ENCODE measurements around the gene GRB10. TPM values are rescaled to one million over a fixed set of nuclear protein-coding genes. Genes with fewer than 3 reads are reported as not detected.

Gene GRB10
- total and polyA plus RNA-seq, 4 experiments from 2014 or later = 0.83 to 7.7 (median 5.0) TPM

DNA sequence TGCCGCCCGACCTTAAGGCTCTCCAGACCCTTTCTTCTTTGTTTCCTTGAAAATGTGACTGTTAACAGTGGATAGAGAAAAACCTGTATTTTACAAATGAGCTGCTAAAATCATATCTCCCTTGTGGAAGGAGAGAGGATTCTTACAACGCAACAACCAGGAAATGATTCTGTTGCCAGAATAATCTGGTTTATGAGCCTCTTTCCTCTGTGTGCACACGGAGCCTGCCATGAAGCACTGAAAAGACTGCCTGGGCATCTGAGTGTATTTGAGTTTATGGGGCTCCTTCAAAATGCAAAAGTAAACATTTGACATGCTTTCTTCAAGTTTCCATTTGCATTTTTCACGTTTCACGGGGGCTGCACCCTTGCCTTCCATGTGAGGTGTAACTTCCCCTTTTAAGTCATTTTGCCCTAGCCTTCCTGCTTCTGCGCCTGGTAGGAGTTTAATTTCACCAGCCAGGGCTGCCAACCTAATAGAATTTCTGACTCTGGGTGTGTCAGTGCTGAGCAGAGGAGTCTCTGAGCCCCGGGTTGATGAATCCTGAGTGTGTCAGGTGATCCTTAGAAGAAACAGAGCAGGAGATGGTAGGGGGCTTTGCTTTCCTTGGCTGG, 101.2 kb downstream of the GRB10 start:
- H3K27me3 Mint-ChIP-seq = peaks cover 0 to 3% of the 10 kb centered on the region in 2 donors
- H3K27ac Mint-ChIP-seq = no peak overlapping the region
- no peaks in the 10 kb centered on the region for H3K4me1 ChIP-seq (ENCODE audit: insufficient read depth, low read length)
- H3K36me3 ChIP-seq (ENCODE audit: insufficient read depth, low read length) = no peaks in the 10 kb centered on the region
- peaks cover 0 to 3% (median under 1%) of the 10 kb centered on the region in 4 donors for H3K4me1 Mint-ChIP-seq
- no peaks in the 10 kb centered on the region for H3K36me3 Mint-ChIP-seq
- no peak overlapping the region for H3K4me3 Mint-ChIP-seq
- DNase-seq = no peak
- H3K9me3 Mint-ChIP-seq = peaks cover 0 to 2% (median 0%) of the 10 kb centered on the region in 8 donors
- CTCF ChIA-PET (ENCODE audit: partially characterized antibody) = interaction anchor here (0.8 to 9.7 kb wide), 6 partner anchors 10 to 589 kb away, joined by 3 to 174 read pairs (median 22); partner anchors contain the start of gene ZPBP
- no peaks in the 10 kb centered on the region for H3K9me3 ChIP-seq (ENCODE audit: control insufficient read depth in 1 of 2, low read length in 2 of 2)
- no peak overlapping the region for H3K4me3 ChIP-seq (ENCODE audit: low read length in 2 of 2)
- intact Hi-C loops (cut with micrococcal nuclease) = no loop called here
- no peak overlapping the region for H3K27ac ChIP-seq (ENCODE audit: low read depth, low read length)
- H3K27me3 ChIP-seq (ENCODE audit: insufficient read depth, low read length) = no peaks in the 10 kb centered on the region
- POLR2A ChIA-PET (ENCODE audit: partially characterized antibody) = no interaction called here

DNA sequence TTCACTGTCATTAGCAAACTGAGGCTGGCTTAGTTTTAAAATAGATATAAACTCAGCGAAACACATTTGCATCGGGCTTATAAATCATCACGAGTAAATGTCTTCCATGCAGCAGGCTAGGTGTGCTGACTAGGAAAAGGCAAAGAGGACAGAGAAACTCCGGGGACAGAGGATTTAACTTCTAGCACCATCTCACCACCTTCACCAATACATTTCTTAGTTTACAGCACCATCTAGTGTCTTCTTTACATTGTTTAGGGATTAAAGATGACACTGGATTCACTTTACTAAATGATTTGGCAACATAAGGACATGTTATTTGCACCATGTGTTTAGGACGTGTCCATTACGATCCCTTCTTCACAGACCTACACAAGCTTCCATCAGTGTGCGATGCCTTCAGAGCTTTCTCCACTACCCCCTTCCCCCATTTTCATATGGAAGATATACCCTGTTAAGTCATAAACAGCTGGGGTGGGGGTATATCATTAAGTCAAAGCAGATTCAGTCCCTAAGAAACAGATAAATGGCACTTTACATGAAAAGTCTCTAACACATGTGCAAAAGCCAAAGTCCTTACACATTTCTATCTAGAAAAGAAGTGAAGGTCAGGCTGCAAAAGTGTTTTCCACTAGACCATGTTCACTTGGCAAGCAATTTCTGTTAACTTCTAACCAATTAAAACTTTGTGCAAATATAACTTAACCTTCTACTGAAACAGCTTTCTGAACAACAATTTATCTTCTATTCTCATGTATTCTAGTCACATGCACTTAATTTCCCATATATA, 103.3 kb downstream of the GRB10 start:
- no peak overlapping the region for H3K27ac ChIP-seq (ENCODE audit: low read depth, low read length)
- ChIA-PET POLR2A (ENCODE audit: partially characterized antibody) (interaction anchor here (1.0 kb wide), 1 partner anchor 19 kb away, joined by 5 read pairs; no protein-coding TSS in a partner anchor), CTCF (ENCODE audit: partially characterized antibody) (interaction anchor here (0.6 to 9.7 kb wide), 31 partner anchors 8 to 613 kb away, joined by 3 to 174 read pairs (median 4); partner anchors contain the start of gene ZPBP)
- no peaks in the 10 kb centered on the region for H3K27me3 ChIP-seq (ENCODE audit: insufficient read depth, low read length)
- H3K9me3 Mint-ChIP-seq = peaks cover 0 to 2% (median 0%) of the 10 kb centered on the region in 8 donors
- H3K36me3 ChIP-seq (ENCODE audit: insufficient read depth, low read length) = no peaks in the 10 kb centered on the region
- H3K27ac Mint-ChIP-seq = no peak overlapping the region
- DNase-seq = peak in 4 of 5 donors; percentile 51 to 64 (median 58)
- H3K4me3 Mint-ChIP-seq = no peak overlapping the region
- no peaks in the 10 kb centered on the region for H3K9me3 ChIP-seq (ENCODE audit: control insufficient read depth in 1 of 2, low read length in 2 of 2)
- H3K4me3 ChIP-seq (ENCODE audit: low read length in 2 of 2) = no peak overlapping the region
- H3K4me1 Mint-ChIP-seq = peaks cover 0 to 3% (median under 1%) of the 10 kb centered on the region in 4 donors
- peaks cover 0 to under 1% of the 10 kb centered on the region in 2 donors for H3K27me3 Mint-ChIP-seq
- no peaks in the 10 kb centered on the region for H3K4me1 ChIP-seq (ENCODE audit: insufficient read depth, low read length)
- intact Hi-C loops (cut with micrococcal nuclease) = loop anchor here (1.0 to 2.0 kb wide), 6 partner anchors 47 to 587 kb away; no protein-coding TSS in a partner anchor
- no peaks in the 10 kb centered on the region for H3K36me3 Mint-ChIP-seq

DNA sequence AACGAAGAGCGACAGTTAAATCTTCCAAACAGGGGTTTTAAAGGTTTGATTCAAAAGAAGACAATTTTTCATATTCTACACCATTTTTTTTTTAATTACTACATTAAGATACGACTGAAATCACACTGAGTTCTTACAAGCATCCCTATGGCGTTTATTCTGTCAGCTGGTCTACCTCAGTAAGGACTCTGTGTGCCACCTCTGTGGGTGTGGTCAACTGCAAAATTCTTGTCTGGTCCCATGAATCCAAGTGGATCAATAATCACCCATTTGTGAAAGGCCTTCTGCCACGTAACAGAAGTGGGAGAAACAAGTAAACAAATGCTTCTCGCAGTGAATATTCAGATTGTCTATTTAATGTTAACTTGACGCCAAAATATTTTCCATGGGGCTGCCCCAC, 104.1 kb downstream of the GRB10 start:
- no peak for DNase-seq
- POLR2A ChIA-PET (ENCODE audit: partially characterized antibody) = no interaction called here
- Histone ChIP-seq H3K4me1 (ENCODE audit: insufficient read depth, low read length) (no peaks in the 10 kb centered on the region), H3K9me3 (ENCODE audit: control insufficient read depth in 1 of 2, low read length in 2 of 2) (no peaks in the 10 kb centered on the region), H3K36me3 (ENCODE audit: insufficient read depth, low read length) (no peaks in the 10 kb centered on the region), H3K27me3 (ENCODE audit: insufficient read depth, low read length) (no peaks in the 10 kb centered on the region), H3K27ac (ENCODE audit: low read depth, low read length) (no peak overlapping the region), H3K4me3 (ENCODE audit: low read length in 2 of 2) (no peak overlapping the region)
- Mint-ChIP-seq H3K4me1 (peaks cover 0 to 3% (median under 1%) of the 10 kb centered on the region in 4 donors), H3K9me3 (peaks cover 0 to 2% (median 0%) of the 10 kb centered on the region in 8 donors), H3K4me3 (no peak overlapping the region), H3K27ac (no peak overlapping the region), H3K36me3 (peaks cover 0 to 2% of the 10 kb centered on the region in 2 donors), H3K27me3 (no peaks in the 10 kb centered on the region)
- CTCF ChIA-PET (ENCODE audit: partially characterized antibody) = interaction anchor here (0.7 to 9.7 kb wide), 17 partner anchors 11 to 586 kb away, joined by 3 to 174 read pairs (median 7); partner anchors contain the start of gene ZPBP
- intact Hi-C loops (cut with micrococcal nuclease) = loop anchor here (2.0 kb wide), 3 partner anchors 46 to 260 kb away; no protein-coding TSS in a partner anchor

- Histone ChIP-seq H3K36me3 (ENCODE audit: insufficient read depth, low read length) (no peaks in the 10 kb centered on the region), H3K9me3 (ENCODE audit: control insufficient read depth in 1 of 2, low read length in 2 of 2) (no peaks in the 10 kb centered on the region), H3K4me1 (ENCODE audit: insufficient read depth, low read length) (no peaks in the 10 kb centered on the region), H3K27ac (ENCODE audit: low read depth, low read length) (no peak overlapping the region), H3K27me3 (ENCODE audit: insufficient read depth, low read length) (no peaks in the 10 kb centered on the region), H3K4me3 (ENCODE audit: low read length in 2 of 2) (no peak overlapping the region)
- POLR2A ChIA-PET (ENCODE audit: partially characterized antibody) = no interaction called here
- Mint-ChIP-seq H3K4me3 (no peak overlapping the region), H3K4me1 (peaks cover 0 to 3% (median under 1%) of the 10 kb centered on the region in 4 donors), H3K27ac (no peak overlapping the region), H3K36me3 (peaks cover 0 to 6% of the 10 kb centered on the region in 2 donors), H3K27me3 (no peaks in the 10 kb centered on the region), H3K9me3 (no peaks in the 10 kb centered on the region)
- DNase-seq = no peak
- CTCF ChIA-PET (ENCODE audit: partially characterized antibody) = interaction anchor here (1.0 to 9.7 kb wide), 9 partner anchors 15 to 585 kb away, joined by 3 to 174 read pairs (median 7); partner anchors contain the start of gene ZPBP
- intact Hi-C loops (cut with micrococcal nuclease) = no loop called here
Measured at GRCh38 chr7:50677638-50677996, 105.1 kb downstream of the GRB10 start.

- Histone ChIP-seq H3K4me3 (ENCODE audit: low read length in 2 of 2) (no peak overlapping the region), H3K27ac (ENCODE audit: low read depth, low read length) (no peak overlapping the region), H3K4me1 (ENCODE audit: insufficient read depth, low read length) (no peaks in the 10 kb centered on the region), H3K36me3 (ENCODE audit: insufficient read depth, low read length) (no peaks in the 10 kb centered on the region), H3K9me3 (ENCODE audit: control insufficient read depth in 1 of 2, low read length in 2 of 2) (no peaks in the 10 kb centered on the region), H3K27me3 (ENCODE audit: insufficient read depth, low read length) (no peaks in the 10 kb centered on the region)
- DNase-seq = no peak
- POLR2A ChIA-PET (ENCODE audit: partially characterized antibody) = no interaction called here
- intact Hi-C loops (cut with micrococcal nuclease) = no loop called here
- CTCF ChIA-PET (ENCODE audit: partially characterized antibody) = interaction anchor here (1.4 to 9.7 kb wide), 11 partner anchors 11 to 585 kb away, joined by 3 to 174 read pairs (median 5); partner anchors contain the start of gene ZPBP
- no peaks in the 10 kb centered on the region for H3K9me3 Mint-ChIP-seq
- peaks cover 0 to 3% (median under 1%) of the 10 kb centered on the region in 4 donors for H3K4me1 Mint-ChIP-seq
- no peak overlapping the region for H3K4me3 Mint-ChIP-seq
- H3K27ac Mint-ChIP-seq = peak overlapping the region in 1 of 7 donors; percentile 6
- peaks cover 0 to 6% of the 10 kb centered on the region in 2 donors for H3K36me3 Mint-ChIP-seq
- no peaks in the 10 kb centered on the region for H3K27me3 Mint-ChIP-seq
Measured at GRCh38 chr7:50676740-50677637, 105.7 kb downstream of the GRB10 start.

DNA sequence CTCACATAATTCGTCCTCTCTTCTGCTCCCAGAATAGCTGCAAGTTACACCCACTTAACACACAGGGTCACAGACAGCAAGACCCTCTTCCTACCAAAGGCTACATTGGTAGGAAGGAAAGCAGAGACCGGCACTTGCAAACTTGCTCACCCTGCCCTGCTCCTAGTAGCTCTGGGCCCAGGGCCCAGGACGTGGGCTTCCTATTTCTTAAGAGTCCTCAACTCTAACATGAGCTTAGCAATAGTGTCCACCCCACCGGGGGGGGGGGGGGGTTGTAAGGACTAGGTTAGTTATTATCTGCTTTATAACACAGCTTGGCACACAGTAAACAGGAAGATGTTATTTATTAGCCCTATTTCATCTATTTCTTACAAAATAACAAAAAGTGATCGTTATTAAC, 106.6 kb downstream of the GRB10 start:
- H3K27ac ChIP-seq (ENCODE audit: low read depth, low read length) = no peak overlapping the region
- ChIA-PET CTCF (ENCODE audit: partially characterized antibody) (interaction anchor here (0.7 to 9.7 kb wide), 10 partner anchors 10 to 584 kb away, joined by 3 to 174 read pairs (median 4); partner anchors contain the start of gene ZPBP), POLR2A (ENCODE audit: partially characterized antibody) (no interaction called here)
- DNase-seq = no peak
- intact Hi-C loops (cut with micrococcal nuclease) = no loop called here
- H3K36me3 ChIP-seq (ENCODE audit: insufficient read depth, low read length) = no peaks in the 10 kb centered on the region
- H3K27me3 ChIP-seq (ENCODE audit: insufficient read depth, low read length) = no peaks in the 10 kb centered on the region
- H3K4me1 ChIP-seq (ENCODE audit: insufficient read depth, low read length) = no peaks in the 10 kb centered on the region
- Mint-ChIP-seq H3K36me3 (peaks cover 0 to 6% of the 10 kb centered on the region in 2 donors), H3K4me1 (peaks cover 0 to 3% (median under 1%) of the 10 kb centered on the region in 4 donors), H3K27me3 (no peaks in the 10 kb centered on the region), H3K9me3 (no peaks in the 10 kb centered on the region), H3K27ac (no peak overlapping the region), H3K4me3 (no peak overlapping the region)
- no peaks in the 10 kb centered on the region for H3K9me3 ChIP-seq (ENCODE audit: control insufficient read depth in 1 of 2, low read length in 2 of 2)
- no peak overlapping the region for H3K4me3 ChIP-seq (ENCODE audit: low read length in 2 of 2)
